ENCODE data around the gene SPC24.
"Not testable (repeated sequence)": the region's sequence is repeated elsewhere in the genome, so short reads cannot be mapped to it uniquely, and the experiment has no call there.

The SPC24 gene

DNA sequence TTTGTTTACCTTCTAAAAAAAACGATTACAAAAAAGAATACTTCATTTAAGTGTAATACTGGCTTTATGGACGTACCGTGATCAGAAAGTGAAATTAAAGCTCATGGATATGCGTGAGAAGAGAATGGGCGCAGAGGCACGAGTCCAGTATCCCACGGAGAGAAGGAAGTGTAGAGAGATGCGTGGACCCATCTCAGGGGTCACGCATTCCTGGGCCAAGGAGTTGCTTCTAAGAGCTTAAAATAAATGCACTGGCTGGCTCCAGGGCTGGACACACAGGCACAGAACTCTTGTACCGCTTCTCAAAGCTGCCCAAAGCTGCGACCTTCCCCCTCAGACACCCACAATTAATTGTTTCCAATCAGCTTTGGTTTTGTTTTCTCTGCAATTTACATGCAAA lies 8.7 kb upstream of the SPC24 start:
- no peak for DNase-seq

DNA sequence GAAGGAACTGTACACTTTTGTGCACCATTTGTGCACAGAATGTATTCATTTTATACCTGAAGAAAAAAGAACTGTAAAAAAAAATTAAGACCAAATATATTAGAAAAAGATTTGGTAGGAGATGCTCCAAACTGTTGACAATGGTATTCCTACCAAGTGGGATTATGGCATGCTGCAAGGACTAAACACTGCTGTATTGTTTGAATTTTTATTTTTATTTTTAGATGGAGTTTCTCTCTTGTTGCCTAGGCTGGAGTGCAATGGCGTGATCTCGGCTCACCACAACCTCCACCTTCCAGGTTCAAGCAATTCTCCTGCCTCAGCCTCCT lies 4.8 kb upstream of the SPC24 start:
- not testable (repeated sequence) for DNase-seq

DNA sequence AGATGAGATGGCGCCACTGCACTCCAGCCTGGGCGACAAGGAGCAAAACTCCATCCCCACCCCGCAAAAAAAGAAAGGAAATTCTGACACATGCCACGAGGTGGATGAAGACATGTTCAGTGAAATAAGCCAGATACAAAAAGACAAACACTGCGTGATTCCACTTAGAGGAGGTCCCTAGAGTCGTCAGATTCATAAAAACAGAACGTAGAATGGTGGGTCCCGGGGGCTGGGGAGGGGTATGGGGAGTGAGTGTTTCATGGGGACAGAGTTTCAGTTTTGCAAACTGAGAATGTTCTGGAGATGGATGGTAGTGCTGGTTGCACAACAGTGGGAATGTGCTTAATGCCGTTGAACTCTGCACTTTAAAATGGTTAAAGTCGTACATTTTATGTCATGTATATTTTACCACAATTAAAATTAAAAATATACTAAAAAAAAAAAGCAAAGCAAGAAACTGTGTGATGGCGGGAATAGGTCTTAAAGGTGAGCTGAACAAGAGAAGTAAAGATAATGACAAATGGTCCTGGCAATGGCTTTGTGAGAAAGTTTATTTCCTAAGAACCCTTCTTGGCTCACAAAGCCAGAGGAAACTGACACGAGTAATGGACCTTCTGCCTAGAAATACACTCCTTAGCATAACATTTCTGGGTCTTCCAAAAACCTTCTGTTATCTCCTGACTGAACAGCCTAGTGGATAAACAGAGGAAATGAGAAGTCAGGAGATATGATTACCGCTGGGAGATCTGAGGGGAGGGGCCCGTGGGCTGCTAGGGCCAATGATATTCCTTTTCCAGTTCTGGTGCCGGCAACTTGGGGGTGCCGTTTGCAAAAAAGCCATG lies 4.2 kb upstream of the SPC24 start:
- no peak for DNase-seq

DNA sequence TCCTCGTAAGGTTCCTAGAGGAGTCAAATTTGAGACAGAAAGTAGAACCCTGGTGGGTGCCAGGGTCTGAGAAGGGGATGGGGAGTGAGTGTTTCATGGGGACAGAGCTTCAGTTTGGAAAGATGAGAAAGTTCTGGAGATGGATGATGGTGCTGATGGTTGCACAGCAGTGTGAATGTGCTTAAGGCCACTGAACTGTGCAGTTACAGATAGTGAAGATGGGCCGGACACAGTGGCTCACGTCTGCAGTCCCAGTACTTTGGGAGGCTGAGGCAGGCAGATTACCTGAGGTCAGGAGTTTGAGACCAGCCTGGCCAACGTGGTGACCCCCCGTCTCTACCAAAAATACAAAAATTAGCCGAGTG lies 917 bp downstream of the SPC24 start:
- DNase-seq = no peak

DNA sequence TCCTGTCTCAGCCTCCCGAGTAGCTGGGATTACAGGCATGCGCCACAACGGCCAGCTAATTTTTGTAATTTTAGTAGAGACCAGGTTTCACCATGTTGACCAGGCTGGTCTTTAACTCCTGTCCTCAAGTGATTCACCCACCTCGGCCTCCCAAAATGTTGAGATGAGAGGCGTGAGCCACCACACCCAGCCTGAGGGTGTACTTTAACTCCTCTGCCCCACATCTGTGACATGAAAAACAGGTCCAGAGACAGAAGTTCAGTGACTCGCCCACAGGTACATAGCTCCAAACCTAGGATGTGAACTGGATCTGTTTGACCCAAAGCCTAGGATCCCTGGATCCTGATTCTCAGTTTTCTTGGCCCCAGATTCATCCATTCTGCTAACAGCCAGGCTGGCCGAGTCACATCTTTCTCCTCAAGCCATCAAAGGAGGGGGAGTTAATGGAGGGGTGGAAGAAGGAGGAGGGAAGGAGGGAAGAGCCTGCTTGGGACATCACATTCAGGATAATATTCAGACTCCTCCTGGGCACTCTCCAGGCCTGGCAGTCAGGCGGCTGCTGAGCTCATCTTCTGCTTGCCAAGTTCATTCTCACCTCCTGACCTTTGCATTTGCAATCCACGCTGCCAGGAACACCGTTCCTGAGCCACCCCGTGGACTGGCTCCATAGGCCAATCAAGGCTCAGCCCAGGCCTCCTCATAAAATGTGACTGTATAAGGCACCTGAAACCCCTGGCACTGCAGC lies 3.1 kb downstream of the SPC24 start:
- no peak for DNase-seq

DNA sequence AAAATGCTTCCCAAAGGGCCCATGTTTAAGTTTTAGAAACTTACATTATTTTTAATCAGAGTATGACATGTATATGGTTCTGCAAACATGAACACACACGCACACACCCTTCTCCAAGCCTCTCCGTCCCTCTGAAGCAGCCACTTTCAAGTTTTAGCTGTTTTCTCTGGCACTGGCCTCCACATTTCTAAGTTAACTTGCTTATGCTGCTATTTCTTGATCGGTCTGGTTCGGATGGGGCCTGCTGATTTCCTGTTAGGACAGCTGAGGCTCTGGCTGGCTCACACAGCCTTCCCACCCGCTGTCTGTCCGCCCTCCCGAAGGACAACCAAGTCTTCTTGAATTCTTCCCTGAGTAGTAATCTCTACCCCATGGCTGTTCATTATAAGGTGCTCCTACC lies 4.4 kb downstream of the SPC24 start:
- no peak for DNase-seq

DNA sequence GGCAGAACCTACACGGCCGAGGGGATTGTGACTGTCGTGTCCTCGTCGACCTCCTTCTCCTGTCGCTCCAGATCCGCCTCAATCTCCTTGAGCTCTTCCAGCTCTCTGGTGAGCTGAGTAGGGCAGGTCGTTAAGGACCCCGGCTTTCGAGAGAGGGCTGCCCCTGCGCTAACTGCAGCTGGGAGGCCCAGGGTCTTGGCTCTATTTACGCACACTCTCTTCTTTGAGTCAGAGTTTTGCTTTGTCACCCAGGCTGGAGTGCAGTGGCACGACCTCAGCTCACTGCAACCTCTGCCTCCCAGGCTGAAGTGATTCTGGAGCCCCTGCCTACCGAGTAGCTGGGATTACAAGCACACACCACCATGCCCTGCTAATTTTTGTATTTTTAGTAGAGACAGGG lies 7.6 kb downstream of the SPC24 start:
- DNase-seq = no peak

DNA sequence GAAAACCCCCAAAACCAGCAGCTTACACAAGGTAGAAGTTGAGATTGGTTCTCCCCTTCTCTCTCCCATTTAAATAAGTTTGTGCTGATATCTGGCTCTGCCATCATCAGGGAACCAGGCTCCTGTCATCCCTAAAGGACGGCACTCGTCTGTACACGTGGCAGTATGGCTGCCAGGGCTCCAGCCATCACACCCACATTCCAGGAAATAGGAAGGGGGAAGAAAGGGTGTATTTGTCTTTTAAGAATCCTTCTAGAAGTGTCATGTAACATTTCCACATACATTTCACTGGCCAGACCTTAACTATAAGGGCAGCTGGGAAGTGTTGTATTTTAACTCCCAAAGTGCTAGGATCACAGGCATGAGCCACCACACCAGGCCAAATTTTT lies 10.1 kb downstream of the SPC24 start:
- DNase-seq = no peak

DNA sequence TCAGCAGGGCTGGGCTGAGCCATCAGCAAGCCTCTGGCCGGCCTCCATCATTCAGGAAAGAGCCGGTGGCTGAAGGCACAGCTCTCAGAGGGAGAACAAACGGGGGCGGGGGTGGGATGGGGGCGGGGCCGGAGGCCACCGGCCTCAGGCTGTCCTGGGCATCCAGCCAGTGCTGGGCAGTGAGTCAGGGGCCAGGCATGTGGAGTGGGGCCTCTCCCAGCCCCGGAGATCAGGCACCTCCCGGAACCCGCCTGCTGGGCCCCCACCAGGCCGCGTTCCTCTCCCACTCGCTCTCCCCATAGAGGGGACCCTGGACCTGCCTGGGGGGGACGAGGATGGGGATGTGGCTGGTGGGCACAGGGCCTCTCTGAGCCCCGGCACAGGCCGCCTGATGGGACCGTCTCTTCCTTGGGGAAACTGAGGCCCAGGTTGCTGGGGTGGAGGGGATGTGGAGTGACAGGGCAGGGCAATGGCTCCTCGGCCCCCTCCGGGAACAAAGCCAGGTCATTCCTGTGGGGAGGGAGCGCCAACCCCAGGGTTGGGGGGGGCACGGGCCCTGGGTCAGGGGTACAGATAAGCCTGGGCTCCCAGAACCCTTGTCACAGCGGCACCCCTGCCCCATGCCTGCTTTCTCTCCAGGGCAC lies 12.9 kb downstream of the SPC24 start:
- DNase-seq = no peak

DNA sequence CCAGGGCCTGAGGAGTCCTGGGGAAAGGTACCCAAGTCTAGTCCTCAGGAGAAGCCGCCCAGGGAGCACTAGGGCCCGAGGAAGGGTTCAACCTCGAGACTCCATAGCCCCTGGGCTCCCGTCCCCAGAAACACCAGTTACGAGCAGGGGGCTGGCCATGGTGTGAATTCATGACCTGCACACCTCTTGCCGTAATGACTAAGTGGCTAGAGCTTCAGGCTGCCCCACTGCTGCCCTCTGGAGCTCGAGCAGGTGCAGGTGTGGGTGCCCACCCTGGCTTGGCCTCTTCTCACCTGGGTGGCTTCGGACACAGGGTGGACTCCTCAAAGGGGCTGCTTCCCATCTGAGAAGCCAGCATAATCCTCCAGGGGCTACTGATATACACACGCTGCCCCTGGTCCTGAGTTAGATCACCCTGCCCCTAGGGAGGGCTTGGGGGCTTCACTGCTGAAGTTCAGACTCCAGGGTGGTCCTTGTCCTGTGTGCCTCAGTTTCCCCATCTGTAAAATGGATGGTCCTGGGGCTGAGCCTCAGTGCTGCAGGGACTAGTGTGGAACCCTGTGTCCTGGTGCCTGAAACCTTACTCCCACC lies 13.6 kb downstream of the SPC24 start:
- DNase-seq = no peak

DNA sequence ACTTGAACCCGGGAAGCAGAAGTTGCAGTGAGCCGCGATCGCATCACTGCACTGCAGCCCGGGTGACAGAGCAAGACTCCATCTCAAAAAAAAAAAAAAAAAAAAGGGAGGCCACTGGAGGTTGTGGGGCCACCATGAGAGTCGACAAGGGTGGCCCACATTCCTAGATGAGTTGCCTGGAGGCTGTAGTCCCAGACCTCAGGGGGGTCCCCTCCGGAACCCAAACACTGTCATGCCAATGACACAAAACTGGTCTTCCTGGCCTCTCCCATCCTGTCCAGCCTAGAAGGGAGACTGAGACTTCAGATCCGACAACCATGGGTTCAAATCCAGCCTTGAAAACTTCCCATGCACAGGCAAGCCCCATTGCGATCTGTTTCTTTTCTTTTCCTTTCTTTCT lies 14.7 kb downstream of the SPC24 start:
- DNase-seq = no peak

DNA sequence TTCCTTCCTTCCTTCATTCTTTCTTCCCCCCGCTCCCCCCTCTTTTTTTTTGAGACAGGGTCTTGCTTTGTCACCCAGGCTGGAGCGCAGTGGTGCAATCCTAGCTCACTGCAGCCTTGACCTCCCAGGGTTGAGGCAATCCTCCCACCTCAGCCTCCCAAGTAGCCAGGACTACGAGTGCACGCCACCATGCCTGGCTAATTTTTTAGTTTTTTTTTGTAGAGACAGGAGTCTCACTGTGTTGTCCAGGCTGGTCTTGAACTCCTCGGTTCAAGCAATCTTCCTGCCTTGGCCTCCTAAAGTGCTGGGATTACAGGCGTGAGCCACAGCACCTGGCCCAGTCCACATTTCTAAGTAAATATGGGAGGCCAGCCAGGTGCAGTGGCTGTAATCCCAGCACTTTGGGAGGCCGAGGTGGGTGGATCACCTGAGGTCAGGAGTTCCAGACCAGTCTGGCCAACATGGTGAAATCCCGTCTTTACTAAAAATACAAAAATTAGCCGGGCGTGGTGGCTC lies 15.5 kb downstream of the SPC24 start:
- not testable (repeated sequence) for DNase-seq

DNA sequence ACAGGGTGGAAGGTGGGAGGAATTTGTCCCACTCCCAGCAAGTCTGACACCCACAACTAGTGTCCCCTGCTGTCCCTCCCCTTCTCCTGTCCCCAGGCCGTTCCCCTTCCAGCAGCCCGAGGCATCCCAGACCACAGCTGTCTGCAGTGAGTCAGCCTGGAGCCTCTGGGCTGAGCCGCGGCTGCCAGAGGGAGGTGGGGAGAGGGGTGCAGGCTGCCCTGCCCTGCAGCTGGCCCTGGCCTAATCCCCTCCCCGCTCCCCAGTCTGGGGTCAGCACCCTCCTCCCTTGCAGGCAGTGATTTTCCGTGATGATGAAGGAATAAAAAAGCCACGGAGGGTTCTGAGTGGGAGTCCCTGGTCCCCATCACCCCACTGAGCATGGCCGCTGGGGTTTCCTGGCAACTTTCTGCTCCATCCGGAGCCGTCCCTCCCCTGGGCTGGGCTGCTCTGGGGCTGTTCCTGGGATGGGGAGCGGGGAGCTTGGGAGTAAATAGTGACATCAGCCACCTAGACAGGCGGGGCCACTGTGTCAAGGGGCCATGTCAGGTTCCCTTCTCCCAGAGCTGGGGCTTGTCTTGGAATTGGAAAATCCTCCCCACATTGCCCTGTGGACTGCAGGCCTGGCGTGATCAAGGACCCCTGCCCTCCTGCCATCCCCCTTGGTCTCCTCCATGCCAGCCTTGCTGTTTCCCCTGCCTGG lies 16.8 kb downstream of the SPC24 start:
- no peak for DNase-seq

DNA sequence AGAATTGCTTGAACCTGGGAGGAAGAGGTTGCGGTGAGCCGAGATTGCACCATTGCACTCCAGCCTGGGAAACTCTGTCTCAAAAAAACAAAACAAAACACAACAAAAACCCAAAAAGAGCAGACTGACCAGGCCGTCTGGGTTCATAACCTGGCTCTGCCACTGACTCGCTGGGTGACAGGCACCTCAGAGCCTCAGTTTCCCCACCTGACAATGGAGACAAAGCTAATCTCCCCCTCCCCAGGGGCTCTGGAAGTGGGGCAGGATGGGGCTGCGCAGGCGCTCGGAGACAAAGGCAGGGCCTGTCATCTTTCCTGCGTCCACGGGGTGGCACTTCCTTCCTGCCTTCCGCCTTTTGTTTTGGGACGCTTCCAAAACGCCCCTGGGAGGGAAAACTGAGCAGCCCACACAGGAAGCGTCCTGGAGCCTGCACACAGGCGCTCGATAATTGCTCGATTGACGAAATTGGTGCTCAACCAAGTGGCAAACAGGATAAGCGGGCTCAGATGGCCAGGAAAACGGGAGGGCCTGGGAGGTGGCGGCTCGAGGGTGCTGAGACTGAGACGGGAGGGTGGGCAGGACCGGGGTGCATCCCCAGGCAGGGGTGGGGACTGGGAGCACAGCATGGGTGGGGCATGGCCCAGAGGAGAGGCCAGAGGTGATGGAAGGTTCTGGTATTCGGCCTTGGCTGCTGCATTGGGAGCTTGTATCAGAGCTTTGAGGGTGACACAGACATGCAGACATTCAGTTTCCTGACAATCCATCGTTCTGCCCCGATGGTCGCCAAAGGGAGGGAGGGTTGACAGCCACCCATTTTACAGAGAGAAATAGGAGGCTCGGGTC lies 17.8 kb downstream of the SPC24 start:
- DNase-seq = peak; percentile 58

DNA sequence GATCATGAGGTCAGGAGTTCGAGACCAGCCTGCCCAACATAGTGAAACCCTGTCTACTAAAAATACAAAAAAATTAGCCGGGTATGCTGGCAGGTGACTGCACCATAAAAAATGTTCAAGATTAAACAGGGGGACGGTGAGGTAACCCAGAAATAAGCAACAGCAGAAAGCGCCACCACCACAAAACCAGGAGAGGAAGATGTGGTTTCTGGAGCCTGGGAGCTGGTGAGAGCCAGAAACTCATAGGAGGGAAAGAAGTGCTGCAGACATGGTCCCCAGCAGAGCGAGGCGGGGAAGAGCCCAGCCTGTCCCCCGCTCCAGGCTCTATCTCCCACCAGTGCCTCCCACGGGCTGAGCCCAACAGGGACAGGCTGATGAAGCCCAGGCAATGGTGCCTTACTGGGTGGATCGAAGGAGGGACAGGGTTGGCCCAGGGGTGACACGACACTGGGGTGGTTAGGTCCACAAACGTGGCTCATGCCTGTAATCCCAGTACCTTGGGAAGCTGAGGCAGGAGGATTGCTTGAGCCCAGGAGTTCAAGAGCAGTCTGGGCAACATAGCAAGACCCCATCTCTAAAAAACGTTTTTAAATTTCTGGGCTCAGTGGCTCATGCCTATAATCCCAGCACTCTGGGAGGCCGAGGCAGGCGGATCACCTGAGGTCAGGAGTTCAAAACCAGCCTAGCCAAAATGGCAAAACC lies 19.0 kb downstream of the SPC24 start:
- no peak for DNase-seq

DNA sequence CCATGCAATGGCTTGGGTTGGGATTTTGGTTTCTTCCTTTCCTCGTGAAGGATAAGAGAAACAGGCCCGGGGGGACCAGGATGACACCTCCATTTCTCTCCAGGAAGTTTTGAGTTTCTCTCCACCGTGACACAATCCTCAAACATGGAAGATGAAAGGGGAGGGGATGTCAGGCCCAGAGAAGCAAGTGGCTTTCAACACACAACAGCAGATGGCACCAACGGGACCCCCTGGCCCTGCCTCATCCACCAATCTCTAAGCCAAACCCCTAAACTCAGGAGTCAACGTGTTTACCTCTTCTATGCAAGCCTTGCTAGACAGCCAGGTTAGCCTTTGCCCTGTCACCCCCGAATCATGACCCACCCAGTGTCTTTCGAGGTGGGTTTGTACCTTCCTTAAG lies 24.1 kb downstream of the SPC24 start:
- no peak for DNase-seq

DNA sequence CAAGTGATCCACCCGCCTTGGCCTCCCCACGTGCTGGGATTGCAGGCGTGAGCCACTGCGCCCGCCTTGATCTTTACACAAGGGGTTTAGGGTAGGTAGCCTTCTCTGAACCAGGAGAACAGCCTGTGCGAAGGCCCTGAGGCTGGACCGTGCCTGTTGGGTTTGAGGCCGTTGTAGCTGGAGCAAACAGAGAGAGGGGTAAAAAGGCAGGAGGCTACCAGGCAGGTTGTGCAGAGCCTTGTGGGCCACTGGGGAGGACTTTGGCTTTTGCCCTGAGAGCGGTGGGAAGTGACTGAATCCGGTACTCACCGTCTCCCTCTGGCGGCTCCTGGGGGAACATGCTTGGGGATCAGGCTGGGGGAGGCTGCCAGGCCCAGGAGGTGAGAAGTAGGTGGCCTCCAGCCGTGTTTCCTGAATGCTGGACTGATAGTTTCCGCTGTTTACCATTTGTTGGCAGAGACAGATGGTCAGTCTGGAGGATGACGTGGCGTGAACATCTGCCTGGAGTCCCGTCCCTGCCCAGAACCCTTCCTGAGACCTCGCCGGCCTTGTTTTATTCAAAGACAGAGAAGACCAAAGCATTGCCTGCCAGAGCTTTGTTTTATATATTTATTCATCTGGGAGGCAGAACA lies 24.6 kb downstream of the SPC24 start:
- peak; percentile 76 for DNase-seq

DNA sequence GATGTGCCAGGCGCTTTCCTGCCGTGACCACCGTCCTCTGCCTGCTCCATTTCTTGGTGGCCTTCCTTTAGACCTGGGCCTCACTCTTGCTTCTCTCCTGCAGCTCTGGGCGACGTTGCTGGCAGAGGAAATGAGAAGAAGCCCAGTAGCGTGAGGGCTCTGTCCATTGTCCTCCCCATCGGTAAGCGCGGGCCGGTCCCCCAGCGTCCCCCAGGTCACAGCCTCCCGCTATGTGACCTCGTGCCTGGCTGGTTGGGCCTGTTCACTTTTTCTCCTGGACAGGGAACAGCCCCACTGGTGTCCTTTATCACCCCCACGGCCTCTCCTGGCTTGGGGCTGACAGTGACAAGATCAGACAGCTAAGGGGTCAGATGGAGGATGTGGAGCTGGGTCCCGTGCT lies 27.7 kb downstream of the SPC24 start:
- no peak for DNase-seq

DNA sequence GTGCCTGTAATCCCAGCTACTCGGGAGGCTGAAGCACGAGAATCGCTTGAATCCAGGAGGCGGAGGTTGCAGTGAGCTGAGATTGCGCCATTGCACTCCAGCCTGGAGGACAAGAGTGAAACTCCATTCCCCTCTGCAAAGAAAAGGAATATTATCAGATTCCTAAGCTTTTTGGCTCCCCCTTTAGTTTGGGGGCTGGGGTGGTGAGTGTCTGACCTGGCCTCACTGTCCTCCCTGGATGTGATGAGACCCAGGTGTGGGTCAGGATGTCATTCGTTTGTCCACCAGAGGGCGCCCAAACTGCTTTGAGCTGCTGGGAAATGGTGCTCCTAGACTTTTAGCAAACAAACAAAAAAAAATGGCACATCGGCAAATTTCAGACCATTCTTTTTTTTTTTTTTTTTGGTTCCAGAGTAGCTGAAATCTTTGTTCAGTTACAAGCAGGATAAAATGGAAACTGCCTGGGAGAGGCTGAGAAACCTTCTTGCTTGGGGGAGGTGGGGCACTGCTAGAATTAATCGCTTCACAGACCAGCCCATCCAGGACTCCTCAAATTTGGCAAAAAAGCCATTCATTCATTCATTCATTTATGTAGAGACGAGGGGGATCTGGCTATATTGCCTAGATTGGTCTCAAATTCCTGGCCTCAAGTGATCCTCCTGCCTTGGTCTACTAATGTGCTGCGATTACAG lies 29.4 kb downstream of the SPC24 start:
- DNase-seq = peak; percentile 75

DNA sequence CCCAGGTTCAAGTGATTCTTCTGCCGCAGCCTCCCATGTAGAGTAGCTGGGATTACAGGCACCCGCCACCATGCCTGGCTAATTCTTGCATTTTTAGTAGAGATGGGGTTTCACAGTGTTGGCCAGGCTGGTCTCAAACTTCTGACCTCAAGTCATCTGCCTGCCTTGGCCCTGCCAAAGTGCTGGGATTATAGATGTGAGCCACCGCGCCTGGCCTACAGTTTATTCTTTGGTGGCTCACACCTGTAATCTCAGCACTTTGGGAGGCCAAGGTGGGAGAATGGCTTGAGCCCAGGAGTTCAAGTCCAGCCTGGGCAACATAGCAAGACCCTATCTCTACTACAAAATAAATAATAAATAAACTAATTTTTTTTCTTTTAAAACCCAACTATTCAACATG lies 31.4 kb downstream of the SPC24 start:
- DNase-seq = not testable (repeated sequence)
